ENCODE data around the gene EPHA6. TPM values are rescaled to one million over a fixed set of nuclear protein-coding genes. Genes with fewer than 3 reads are reported as not detected.

The EPHA6 gene
- total and polyA plus RNA-seq, 7 donors, result 0.04 TPM; not detected in 6

DNA sequence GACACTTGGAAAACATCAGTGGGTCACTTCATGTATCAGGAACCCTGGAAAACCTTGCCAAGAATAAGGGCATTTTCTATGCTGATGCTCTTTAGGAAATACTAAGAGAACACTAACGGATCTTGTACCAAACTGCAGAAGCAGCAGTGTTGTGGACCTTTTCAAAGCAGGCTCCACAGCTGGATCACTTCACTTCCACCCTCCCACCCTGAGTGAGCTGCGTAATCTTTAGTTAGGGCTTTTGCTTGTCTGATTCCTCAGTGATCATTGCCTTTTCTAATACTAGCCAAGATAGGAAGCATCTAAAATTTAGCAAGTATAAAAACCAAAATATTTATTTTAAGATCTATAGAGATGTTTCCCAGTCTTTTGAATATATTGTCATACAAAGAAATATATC, 229.0 kb downstream of the EPHA6 start:
- ATAC-seq, result no peak
- Histone ChIP-seq H3K27me3 (ENCODE audit: insufficient read depth in 3 of 3, low read length in 2 of 3) (no peaks in the 10 kb centered on the region), H3K9me3 (no peaks in the 10 kb centered on the region), H3K36me3 (ENCODE audit: insufficient read depth in 1 of 2, low read depth in 1 of 2) (no peaks in the 10 kb centered on the region), H3K27ac (no peak overlapping the region), H3K4me3 (no peak overlapping the region), H3K4me1 (no peaks in the 10 kb centered on the region)
- 65 to 81% (median 66%) methylated on average over 2 of the region's 2 CpGs for WGBS, 3 donors
- intact Hi-C loops (cut with DNase I), result no loop called here
- DNase-seq, result no peak
- no peak for TF ChIP-seq CTCF (IDR thresholded peaks at IDR 0.05)

DNA sequence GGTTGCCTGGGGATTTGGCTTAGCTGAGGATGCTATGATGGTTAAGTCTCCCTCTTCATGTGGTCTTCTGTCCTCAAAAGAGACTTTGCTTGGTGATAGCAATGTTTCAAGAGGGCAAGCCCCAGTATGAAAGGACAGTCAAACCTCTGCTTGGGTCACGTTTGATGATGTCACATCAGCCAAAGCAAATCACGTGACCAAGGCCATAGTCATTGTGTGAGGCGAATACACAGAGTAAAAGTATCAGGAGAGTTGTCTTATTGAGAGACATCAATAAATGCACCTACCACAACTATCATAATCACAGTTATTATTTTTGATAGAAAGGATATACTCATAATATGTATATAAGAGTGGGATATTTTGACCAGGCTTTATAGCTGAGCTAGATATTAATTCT, 243.0 kb downstream of the EPHA6 start:
- 86 to 89% (median 87%) methylated on average over 3 of the region's 3 CpGs for WGBS, 3 donors
- intact Hi-C loops (cut with DNase I), result no loop called here
- no peaks in the 10 kb centered on the region for H3K9me3 ChIP-seq
- H3K36me3 ChIP-seq (ENCODE audit: insufficient read depth in 1 of 2, low read depth in 1 of 2), result no peaks in the 10 kb centered on the region
- DNase-seq (no peak), ATAC-seq (no peak)
- TF ChIP-seq CTCF (IDR thresholded peaks at IDR 0.05), result no peak
- H3K4me1 ChIP-seq, result no peaks in the 10 kb centered on the region
- no peak overlapping the region for H3K4me3 ChIP-seq
- H3K27me3 ChIP-seq (ENCODE audit: insufficient read depth in 3 of 3, low read length in 2 of 3), result no peaks in the 10 kb centered on the region
- no peak overlapping the region for H3K27ac ChIP-seq

GRCh38 chr3:97059168-97059567, 244.8 kb downstream of the EPHA6 start:
- no peaks in the 10 kb centered on the region for H3K4me1 ChIP-seq
- no peaks in the 10 kb centered on the region for H3K36me3 ChIP-seq (ENCODE audit: insufficient read depth in 1 of 2, low read depth in 1 of 2)
- ATAC-seq, result no peak
- H3K4me3 ChIP-seq, result no peak overlapping the region
- intact Hi-C loops (cut with DNase I), result no loop called here
- no peak overlapping the region for H3K27ac ChIP-seq
- 37 to 45% (median 39%) methylated on average over 1 of the region's 1 CpG for WGBS, 3 donors
- H3K9me3 ChIP-seq, result peaks cover 8% of the 10 kb centered on the region
- no peak for DNase-seq
- TF ChIP-seq CTCF (IDR thresholded peaks at IDR 0.05), result no peak
- H3K27me3 ChIP-seq (ENCODE audit: insufficient read depth in 3 of 3, low read length in 2 of 3), result no peaks in the 10 kb centered on the region

DNA sequence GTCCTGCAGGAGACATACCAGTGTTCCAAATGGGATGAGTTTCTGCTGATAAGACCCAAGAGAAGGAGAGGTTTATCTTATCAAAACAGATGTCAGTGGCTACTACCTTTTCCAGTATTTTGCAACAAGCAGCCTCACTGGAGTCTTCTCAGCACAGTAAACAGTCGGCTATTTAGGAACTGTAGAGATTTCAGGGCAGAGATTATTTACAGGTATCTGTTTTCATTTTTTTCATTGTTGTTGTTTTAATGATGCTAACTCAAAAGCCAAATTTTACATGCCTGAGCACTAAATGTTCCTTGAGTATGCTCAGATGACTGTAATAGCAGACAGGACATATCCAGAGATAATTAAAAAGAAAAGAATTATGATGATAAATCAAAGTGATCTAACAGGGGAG, 252.1 kb downstream of the EPHA6 start:
- no peaks in the 10 kb centered on the region for H3K4me1 ChIP-seq
- no peaks in the 10 kb centered on the region for H3K36me3 ChIP-seq (ENCODE audit: insufficient read depth in 1 of 2, low read depth in 1 of 2)
- no peak for ATAC-seq
- no peaks in the 10 kb centered on the region for H3K27me3 ChIP-seq (ENCODE audit: insufficient read depth in 3 of 3, low read length in 2 of 3)
- H3K27ac ChIP-seq, result no peak overlapping the region
- peaks cover 8% of the 10 kb centered on the region for H3K9me3 ChIP-seq
- TF ChIP-seq CTCF (IDR thresholded peaks at IDR 0.05), result no peak
- no peak for DNase-seq
- no peak overlapping the region for H3K4me3 ChIP-seq
- WGBS, 3 donors, result 57 to 64% (median 62%) methylated on average over 1 of the region's 1 CpG
- intact Hi-C loops (cut with DNase I), result no loop called here

DNA sequence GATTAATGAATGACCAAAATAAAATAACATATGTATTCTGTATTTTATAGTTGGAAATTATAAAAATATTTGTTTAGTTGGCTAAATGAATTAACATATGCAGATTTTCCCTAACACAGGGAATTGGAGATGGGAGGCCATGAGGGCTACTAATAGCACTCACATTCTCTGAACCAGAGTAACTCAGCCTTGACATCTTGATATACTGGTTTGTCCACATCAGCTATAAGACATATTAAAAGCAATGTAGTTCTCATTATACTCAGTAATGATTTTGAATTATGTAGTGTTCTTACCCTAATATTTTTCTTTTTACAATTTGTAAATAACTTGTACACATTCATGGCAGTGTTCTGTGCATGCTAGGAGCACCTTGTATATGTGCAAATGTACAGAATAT, 255.9 kb downstream of the EPHA6 start:
- H3K9me3 ChIP-seq, result no peaks in the 10 kb centered on the region
- ATAC-seq (no peak), DNase-seq (no peak)
- no peak overlapping the region for H3K4me3 ChIP-seq
- intact Hi-C loops (cut with DNase I), result no loop called here
- no peaks in the 10 kb centered on the region for H3K4me1 ChIP-seq
- TF ChIP-seq CTCF (IDR thresholded peaks at IDR 0.05), result no peak
- H3K36me3 ChIP-seq (ENCODE audit: insufficient read depth in 1 of 2, low read depth in 1 of 2), result no peaks in the 10 kb centered on the region
- H3K27ac ChIP-seq, result no peak overlapping the region
- no peaks in the 10 kb centered on the region for H3K27me3 ChIP-seq (ENCODE audit: insufficient read depth in 3 of 3, low read length in 2 of 3)
